IMR-90 (cell line): ENCODE measurements around the gene GGT6. TPM values are rescaled to one million over a fixed set of nuclear protein-coding genes. Genes with fewer than 3 reads are reported as not detected.

Experiments used
- ATAC-seq: fragments of 200-7000 bp; cut with Tn5 transposase; 2 replicates; pipeline ENCODE4 v1.9.1; 2020; ENCODE audit warnings: low read depth, mild to moderate bottlenecking, moderate library complexity
- BruUV-seq: library from RNA; stranded (reverse); fragments of 400-500 nt; replicated peaks from 2 replicates; lab custom pipeline; 2021; lab: Mats Ljungman, UMichigan
- CTCF ChIA-PET: fragments of 300-600 bp; formaldehyde crosslinking; extraction: SDS; loops from one replicate; lab custom pipeline; 2021; ENCODE audit warnings: antibody characterized with exemption; lab: Yijun Ruan, JAX
- POLR2A ChIA-PET: fragments of 300-600 bp; sonication (Branson Sonifier 250); formaldehyde crosslinking; loops from one replicate; lab custom pipeline; 2022; ENCODE audit warnings: antibody characterized with exemption; ENCODE audit not compliant: unreplicated experiment; lab: Charles Lee
- DNase-seq: peaks from one replicate; pipeline ENCODE4 v3.0.0; 2013
- H2AFZ ChIP-seq: replicated peaks from 2 replicates; pipeline ENCODE3; 2013; ENCODE audit warnings: low read length, mild to moderate bottlenecking; ENCODE audit not compliant: poor library complexity
- H2AK5ac ChIP-seq: 2 replicates; pipeline ENCODE4 v1.6.1; 2013; ENCODE audit warnings: low read depth, low read length, inconsistent platforms
- H2AK9ac ChIP-seq: replicated peaks from 2 replicates; pipeline ENCODE3; 2013; ENCODE audit warnings: mild to moderate bottlenecking, low read depth, low read length, moderate library complexity; ENCODE audit not compliant: poor library complexity
- H2BK120ac ChIP-seq: 2 replicates; pipeline ENCODE4 v1.6.1; 2013; ENCODE audit warnings: low read depth, low read length, inconsistent platforms
- H2BK15ac ChIP-seq: 3 replicates; pipeline ENCODE4 v1.6.1; 2013; ENCODE audit warnings: low read depth, low read length, inconsistent platforms
- H2BK20ac ChIP-seq: 2 replicates; pipeline ENCODE4 v1.6.1; 2013; ENCODE audit warnings: low read depth, mild to moderate bottlenecking, inconsistent platforms, low read length, moderate library complexity
- H2BK5ac ChIP-seq: 2 replicates; pipeline ENCODE4 v1.6.1; 2013; ENCODE audit warnings: mild to moderate bottlenecking, low read depth, low read length, inconsistent platforms; ENCODE audit not compliant: poor library complexity, severe bottlenecking
- H3K14ac ChIP-seq: replicated peaks from 2 replicates; pipeline ENCODE4 v1.6.1; 2013; ENCODE audit warnings: low read depth, low read length, inconsistent platforms
- H3K18ac ChIP-seq: 2 replicates; pipeline ENCODE4 v1.6.1; 2013; ENCODE audit warnings: low read depth, low read length, control low read depth
- H3K23ac ChIP-seq: 2 replicates; pipeline ENCODE4 v1.6.1; 2013; ENCODE audit warnings: low read depth, low read length, inconsistent platforms
- H3K27ac ChIP-seq: 2 replicates; pipeline ENCODE4 v1.5.1; 2013; ENCODE audit warnings: mild to moderate bottlenecking, control low read depth, low read length; ENCODE audit not compliant: insufficient read depth
- H3K27me3 ChIP-seq: 2 replicates; pipeline ENCODE4 v1.6.1; 2013; ENCODE audit warnings: low read length; ENCODE audit not compliant: control insufficient read depth, insufficient read depth
- H3K36me3 ChIP-seq: 2 replicates; pipeline ENCODE4 v1.6.1; 2013; ENCODE audit warnings: low read length, mixed read lengths; ENCODE audit not compliant: control insufficient read depth, insufficient read depth
- H3K4ac ChIP-seq: 2 replicates; pipeline ENCODE4 v1.6.1; 2013; ENCODE audit warnings: low read depth, low read length, inconsistent platforms
- H3K4me1 ChIP-seq: 2 replicates; pipeline ENCODE4 v1.6.1; 2013; ENCODE audit warnings: low read length, mixed read lengths; ENCODE audit not compliant: control insufficient read depth, insufficient read depth
- H3K4me2 ChIP-seq: 2 replicates; pipeline ENCODE4 v1.6.1; 2013; ENCODE audit warnings: low read depth, mild to moderate bottlenecking, control low read depth, low read length, moderate library complexity
- H3K4me3 ChIP-seq: 2 replicates; pipeline ENCODE4 v1.5.1; 2013; ENCODE audit warnings: low read depth, mild to moderate bottlenecking, control low read depth, low read length, moderate library complexity; ENCODE audit not compliant: insufficient read depth
- H3K56ac ChIP-seq: 2 replicates; pipeline ENCODE4 v1.6.1; 2013; ENCODE audit warnings: low read length, inconsistent platforms; ENCODE audit not compliant: insufficient read depth; ENCODE audit errors: extremely low read depth
- H3K79me1 ChIP-seq, 2 experiments: 2 replicates each; pipeline ENCODE4 v1.6.1; 2013; ENCODE audit warnings: low read length in 2 of 2, inconsistent platforms in 1 of 2, low read depth in 1 of 2
- H3K9ac ChIP-seq: 2 replicates; pipeline ENCODE4 v1.6.1; 2013; ENCODE audit warnings: low read depth, low read length, control low read depth
- H3K9me1 ChIP-seq: 2 replicates; pipeline ENCODE4 v1.6.1; 2013; ENCODE audit warnings: low read length, inconsistent platforms; ENCODE audit not compliant: insufficient read depth
- H3K9me3 ChIP-seq: 2 replicates; pipeline ENCODE4 v1.6.1; 2013; ENCODE audit warnings: low read length; ENCODE audit not compliant: control insufficient read depth, insufficient read depth
- H4K20me1 ChIP-seq: 2 replicates; pipeline ENCODE4 v1.6.1; 2013; ENCODE audit warnings: low read length, inconsistent platforms; ENCODE audit not compliant: insufficient read depth
- H4K5ac ChIP-seq: 2 replicates; pipeline ENCODE4 v1.6.1; 2013; ENCODE audit warnings: mild to moderate bottlenecking, low read depth, low read length, control low read depth
- H4K8ac ChIP-seq, 2 experiments: 2 replicates each; pipeline ENCODE4 v1.6.1; 2013; ENCODE audit warnings: low read depth in 2 of 2, low read length in 2 of 2, control low read depth in 1 of 2, inconsistent platforms in 1 of 2
- H4K91ac ChIP-seq: 2 replicates; pipeline ENCODE4 v1.6.1; 2013; ENCODE audit warnings: low read depth, low read length, inconsistent platforms; ENCODE audit not compliant: insufficient read depth
- CEBPB ChIP-seq: IDR thresholded peaks from 2 replicates; pipeline ENCODE4 v1.6.1; 2012; ENCODE audit warnings: low read depth, low read length, improper control_type of control experiment
- FOS ChIP-seq: fragments of 150-350 bp; IDR thresholded peaks from 2 replicates; pipeline ENCODE4 v1.6.1; 2016; ENCODE audit warnings: low read depth, low read length
- MAFK ChIP-seq: IDR thresholded peaks from 2 replicates; pipeline ENCODE4 v1.6.1; 2012; ENCODE audit warnings: low read depth, low read length, improper control_type of control experiment
- MAZ ChIP-seq: IDR thresholded peaks from 2 replicates; pipeline ENCODE4 v1.6.1; 2012; ENCODE audit warnings: low read depth, mild to moderate bottlenecking, low read length, improper control_type of control experiment, moderate library complexity, borderline replicate concordance
- RCOR1 ChIP-seq: IDR thresholded peaks from 2 replicates; pipeline ENCODE4 v1.6.1; 2012; ENCODE audit warnings: mild to moderate bottlenecking, low read length, improper control_type of control experiment; ENCODE audit not compliant: insufficient replicate concordance
- SMC3 ChIP-seq: fragments of 150-350 bp; IDR thresholded peaks from 2 replicates; pipeline ENCODE4 v1.6.1; 2016; ENCODE audit warnings: low read depth, mild to moderate bottlenecking, antibody characterized with exemption, low read length, moderate library complexity
- WGBS, 2 experiments: methylation state at CpG; one replicate each; pipeline versions ENCODE4 v1.1.5 to v1.1.7; 2013; ENCODE audit warnings: missing lambda C conversion rate in 2 of 2; ENCODE audit not compliant: insufficient read length in 1 of 2; ENCODE audit errors: extremely low coverage in 2 of 2; 5-methylcytosine and 5-hydroxymethylcytosine counted together
- dilution Hi-C: fragments of 300-500 bp; cut with HindIII; formaldehyde crosslinking; loops from one replicate; pipeline ENCODE4 v1.14.3; 2018; ENCODE audit warnings: low sequenced_read_pairs; ENCODE audit not compliant: unreplicated experiment
- in situ Hi-C: fragments of 300-500 bp; cut with MboI; formaldehyde crosslinking; loops from 3 replicates; pipeline ENCODE4 v1.14.3; 2019; ENCODE audit warnings: low sequenced_read_pairs, inconsistent platforms, mixed read lengths
- intact Hi-C: fragments of 100-400 bp; cut with micrococcal nuclease; formaldehyde crosslinking; loops from 2 replicates; pipeline ENCODE4 v1.10.0; 2022
- polyA plus RNA-seq, 3 experiments: library from polyadenylated mRNA; depleted of rRNA; stranded (reverse); fragments of >200 nt; gene quantifications; 2 replicates each; pipeline ENCODE4 v1.2.3, GENCODE V29; 2012; ENCODE audit warnings: low replicate concordance in 1 of 3
- total RNA-seq: library from RNA; depleted of rRNA; stranded (reverse); fragments of >200 nt; gene quantifications from 2 replicates; pipeline ENCODE4 v1.2.3, GENCODE V29; 2012
- TF ChIP-seq, protein P1 (sequence below): fragments of 150-350 bp; IDR thresholded peaks from 2 replicates; pipeline ENCODE4 v1.6.1; 2016; ENCODE audit warnings: low read depth, mild to moderate bottlenecking, low read length, moderate library complexity, borderline replicate concordance
- TF ChIP-seq, protein P2 (sequence below): conservative IDR thresholded peaks from 2 replicates; pipeline ENCODE4 v1.5.1; 2012; ENCODE audit warnings: mild to moderate bottlenecking, low read depth, low read length, improper control_type of control experiment

The GGT6 gene
- total and polyA plus RNA-seq, 2 of the 4 experiments (the other 2 are of a cell fraction), result not detected

DNA sequence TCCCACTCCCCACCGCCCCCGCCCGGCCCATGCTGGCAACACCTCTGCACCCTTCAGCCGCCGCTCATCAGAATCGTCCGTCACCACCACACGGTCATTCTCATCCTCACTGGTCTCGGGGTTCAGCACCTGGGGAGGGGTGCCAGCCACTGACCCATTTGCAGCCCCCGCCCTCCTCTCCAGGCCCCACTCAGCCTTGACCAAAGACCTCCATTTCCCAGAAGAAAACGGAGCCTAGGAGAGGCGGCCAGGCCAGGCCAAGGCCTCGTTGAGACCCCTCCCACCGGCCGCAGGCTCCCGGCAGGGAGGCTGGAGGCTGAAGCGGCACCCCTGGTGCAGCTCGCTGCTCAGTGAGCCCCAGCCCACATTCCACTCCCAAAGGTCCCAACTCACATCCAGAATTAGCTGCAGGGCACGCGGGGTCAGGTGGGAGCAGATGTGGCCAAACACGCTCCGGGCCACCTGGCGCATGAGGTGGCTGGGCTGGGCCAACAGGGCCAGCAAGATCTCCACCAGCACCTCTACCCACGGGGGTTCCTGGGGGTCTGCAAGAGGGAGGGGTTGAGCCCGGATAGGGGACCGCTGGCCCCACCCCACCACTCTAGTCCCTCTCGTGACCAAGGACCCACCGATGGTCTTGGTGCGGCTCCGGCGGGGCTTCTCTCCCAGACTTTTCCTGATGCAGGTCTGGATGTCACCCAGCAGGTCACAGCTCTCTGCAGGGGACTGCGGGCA, 15.0 kb downstream of the GGT6 start:
- Histone ChIP-seq H3K18ac (no peak overlapping the region), H2BK20ac (no peak overlapping the region), H3K14ac (no peak overlapping the region), H4K8ac (no peak overlapping the region), H3K79me1 (peaks cover 0 to under 1% of the 10 kb centered on the region in 2 experiments; a peak in 2 of 4 replicates), H3K4ac (no peak overlapping the region), H2AK5ac (no peak overlapping the region), H3K9ac (no peak overlapping the region), H4K91ac (no peak overlapping the region), H3K23ac (no peak overlapping the region), H4K5ac (no peak overlapping the region), H3K27ac (no peak overlapping the region), H3K9me3 (no peaks in the 10 kb centered on the region), H4K20me1 (peaks cover 9% of the 10 kb centered on the region), H2BK15ac (no peak overlapping the region), H2BK120ac (no peak overlapping the region), H2BK5ac (no peak overlapping the region), H3K56ac (no peak overlapping the region), H3K4me3 (no peak overlapping the region), H2AFZ (no peak overlapping the region), H3K27me3 (no peaks in the 10 kb centered on the region), H3K4me1 (peaks cover 2% of the 10 kb centered on the region; the same call in 1 of the 2 replicates), H2AK9ac (no peak overlapping the region), H3K4me2 (no peak overlapping the region), H3K9me1 (0 out of 2 replicates have a peak, but pooled peaks cover 3% of the 10 kb centered on the region), H3K36me3 (peaks cover 75% of the 10 kb centered on the region)
- CTCF ChIA-PET, result no interaction called here
- in situ Hi-C loops (no loop called here), intact Hi-C loops (no loop called here), dilution Hi-C loops (no loop called here)
- TF ChIP-seq SMC3, result no peak
- no peak for TF ChIP-seq MAFK
- no peak for TF ChIP-seq CEBPB
- TF ChIP-seq, protein P1, sequence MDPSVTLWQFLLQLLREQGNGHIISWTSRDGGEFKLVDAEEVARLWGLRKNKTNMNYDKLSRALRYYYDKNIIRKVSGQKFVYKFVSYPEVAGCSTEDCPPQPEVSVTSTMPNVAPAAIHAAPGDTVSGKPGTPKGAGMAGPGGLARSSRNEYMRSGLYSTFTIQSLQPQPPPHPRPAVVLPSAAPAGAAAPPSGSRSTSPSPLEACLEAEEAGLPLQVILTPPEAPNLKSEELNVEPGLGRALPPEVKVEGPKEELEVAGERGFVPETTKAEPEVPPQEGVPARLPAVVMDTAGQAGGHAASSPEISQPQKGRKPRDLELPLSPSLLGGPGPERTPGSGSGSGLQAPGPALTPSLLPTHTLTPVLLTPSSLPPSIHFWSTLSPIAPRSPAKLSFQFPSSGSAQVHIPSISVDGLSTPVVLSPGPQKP, result no peak
- TF ChIP-seq, protein P2, sequence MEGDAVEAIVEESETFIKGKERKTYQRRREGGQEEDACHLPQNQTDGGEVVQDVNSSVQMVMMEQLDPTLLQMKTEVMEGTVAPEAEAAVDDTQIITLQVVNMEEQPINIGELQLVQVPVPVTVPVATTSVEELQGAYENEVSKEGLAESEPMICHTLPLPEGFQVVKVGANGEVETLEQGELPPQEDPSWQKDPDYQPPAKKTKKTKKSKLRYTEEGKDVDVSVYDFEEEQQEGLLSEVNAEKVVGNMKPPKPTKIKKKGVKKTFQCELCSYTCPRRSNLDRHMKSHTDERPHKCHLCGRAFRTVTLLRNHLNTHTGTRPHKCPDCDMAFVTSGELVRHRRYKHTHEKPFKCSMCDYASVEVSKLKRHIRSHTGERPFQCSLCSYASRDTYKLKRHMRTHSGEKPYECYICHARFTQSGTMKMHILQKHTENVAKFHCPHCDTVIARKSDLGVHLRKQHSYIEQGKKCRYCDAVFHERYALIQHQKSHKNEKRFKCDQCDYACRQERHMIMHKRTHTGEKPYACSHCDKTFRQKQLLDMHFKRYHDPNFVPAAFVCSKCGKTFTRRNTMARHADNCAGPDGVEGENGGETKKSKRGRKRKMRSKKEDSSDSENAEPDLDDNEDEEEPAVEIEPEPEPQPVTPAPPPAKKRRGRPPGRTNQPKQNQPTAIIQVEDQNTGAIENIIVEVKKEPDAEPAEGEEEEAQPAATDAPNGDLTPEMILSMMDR, result no peak
- TF ChIP-seq FOS, result no peak
- TF ChIP-seq RCOR1, result no peak
- TF ChIP-seq MAZ, result no peak
- no TSS peak for BruUV-seq
- POLR2A ChIA-PET, result no interaction called here
- ATAC-seq (no peak), DNase-seq (no peak)
- 92% methylated on average over 6 of the region's 32 CpGs; no CpG with 5 or more reads in 1 of the 2 experiments for WGBS, 2 experiments
